ENCODE results near the gene VPS18.

The VPS18 gene

GRCh38 chr15:40902605-40903561 lies 8.6 kb downstream of the VPS18 start:
- DNase-seq: no peak

- no peak for DNase-seq
Measured at GRCh38 chr15:40904552-40905201, 10.4 kb downstream of the VPS18 start.

GRCh38 chr15:40906091-40906990 lies 12.1 kb downstream of the VPS18 start:
- peak; percentile 78 for DNase-seq

- peak; percentile 69 for DNase-seq
Measured at GRCh38 chr15:40906991-40907802, 12.9 kb downstream of the VPS18 start.

- DNase-seq: no peak
Measured at GRCh38 chr15:40908095-40908494, 13.8 kb downstream of the VPS18 start.

- DNase-seq: no peak
Measured at GRCh38 chr15:40909662-40910630, 15.7 kb downstream of the VPS18 start.

GRCh38 chr15:40911141-40911540 lies 16.9 kb downstream of the VPS18 start:
- no peak for DNase-seq

- DNase-seq: no peak
Measured at GRCh38 chr15:40911693-40912092, 17.4 kb downstream of the VPS18 start.

- DNase-seq: no peak
Measured at GRCh38 chr15:40912478-40912877, 18.2 kb downstream of the VPS18 start.

GRCh38 chr15:40914013-40914412 lies 19.8 kb downstream of the VPS18 start:
- no peak for DNase-seq

- no peak for DNase-seq
Measured at GRCh38 chr15:40914486-40914885, 20.2 kb downstream of the VPS18 start.

GRCh38 chr15:40915116-40915661 lies 20.9 kb downstream of the VPS18 start:
- no peak for DNase-seq

GRCh38 chr15:40915679-40916078 lies 21.4 kb downstream of the VPS18 start:
- DNase-seq: no peak

GRCh38 chr15:40917585-40917984 lies 23.3 kb downstream of the VPS18 start:
- DNase-seq: no peak

- DNase-seq: no peak
Measured at GRCh38 chr15:40918146-40918798, 24.0 kb downstream of the VPS18 start.

GRCh38 chr15:40918799-40919392 lies 24.6 kb downstream of the VPS18 start:
- no peak for DNase-seq

GRCh38 chr15:40921949-40922607 lies 27.8 kb downstream of the VPS18 start:
- DNase-seq: no peak

GRCh38 chr15:40922608-40923005 lies 28.4 kb downstream of the VPS18 start:
- DNase-seq: no peak

- DNase-seq: no peak
Measured at GRCh38 chr15:40923551-40923950, 29.3 kb downstream of the VPS18 start.
